HG03439 (cell line): ENCODE measurements around the gene TIMM29.

Experiments
- ATAC-seq: cut with Tn5 transposase; IDR thresholded peaks from one replicate; pipeline ENCODE4 v1.9.1; 2021; ENCODE audit warnings: mild to moderate bottlenecking, moderate library complexity; ENCODE audit not compliant: unreplicated experiment

The TIMM29 gene

GRCh38 chr19:10928563-10929401 is at the start of gene TIMM29, which contains the start of gene YIPF2:
TSS of gene TIMM29 (plus strand) at chr19:10928811. CDS start at chr19:10928823, 12 bp downstream.
TSS of gene YIPF2 (minus strand) at chr19:10928639. CDS start at chr19:10928410, 229 bp downstream.
- peak; percentile 75 for ATAC-seq

DNA sequence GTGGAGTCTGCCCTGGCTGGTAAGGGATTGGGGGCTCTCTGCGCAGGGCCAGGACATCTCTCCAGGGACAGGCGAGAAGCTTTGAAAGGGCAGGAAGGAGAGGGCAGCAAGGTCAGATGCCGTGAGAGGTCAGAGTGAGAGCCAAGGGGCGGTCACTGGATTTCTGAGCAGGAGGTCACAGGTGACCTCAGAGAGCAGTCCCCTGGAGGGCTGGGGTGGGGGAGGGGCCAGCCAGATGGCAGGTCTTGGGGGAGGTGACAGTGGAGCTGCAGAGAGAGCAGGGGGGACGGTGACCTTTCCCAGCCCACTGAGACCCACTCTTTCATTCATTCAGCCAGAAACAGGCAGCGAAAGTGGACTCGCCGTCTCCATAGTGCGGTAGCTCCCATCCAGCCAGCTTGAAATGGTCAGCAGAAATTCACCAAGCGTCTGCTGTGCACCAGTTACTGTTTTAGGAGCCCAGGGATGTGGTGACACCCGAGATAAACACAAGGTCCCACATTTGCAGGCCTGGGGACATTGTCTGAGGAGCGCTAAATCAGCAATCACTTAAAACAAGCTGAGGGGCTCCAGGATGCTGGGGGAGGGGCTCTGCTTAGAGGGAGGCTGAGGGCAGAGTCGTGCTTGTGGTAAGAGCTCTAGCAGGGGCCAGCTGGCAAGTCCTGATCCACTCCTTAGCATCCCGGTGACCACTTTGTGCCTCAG is 47.1 kb upstream of the TIMM29 start:
- no peak for ATAC-seq

DNA sequence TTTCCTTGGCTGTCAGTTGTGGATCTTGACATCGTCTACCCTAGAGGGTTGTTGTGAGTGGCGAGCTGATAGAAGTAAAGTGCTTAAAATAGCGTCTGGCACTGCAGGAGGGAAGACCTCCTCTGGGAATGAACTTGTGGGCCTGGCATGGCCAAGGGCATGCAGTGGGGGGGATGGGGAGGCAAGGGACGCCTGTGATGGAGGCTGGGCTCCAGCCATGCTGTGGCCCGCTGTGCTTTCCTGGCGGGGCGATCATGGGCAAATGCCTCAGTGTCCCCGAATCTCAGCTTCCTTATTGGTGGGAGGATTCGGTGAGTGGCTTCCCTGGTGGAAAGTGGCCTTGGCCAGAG is 46.5 kb upstream of the TIMM29 start:
- no peak for ATAC-seq

DNA sequence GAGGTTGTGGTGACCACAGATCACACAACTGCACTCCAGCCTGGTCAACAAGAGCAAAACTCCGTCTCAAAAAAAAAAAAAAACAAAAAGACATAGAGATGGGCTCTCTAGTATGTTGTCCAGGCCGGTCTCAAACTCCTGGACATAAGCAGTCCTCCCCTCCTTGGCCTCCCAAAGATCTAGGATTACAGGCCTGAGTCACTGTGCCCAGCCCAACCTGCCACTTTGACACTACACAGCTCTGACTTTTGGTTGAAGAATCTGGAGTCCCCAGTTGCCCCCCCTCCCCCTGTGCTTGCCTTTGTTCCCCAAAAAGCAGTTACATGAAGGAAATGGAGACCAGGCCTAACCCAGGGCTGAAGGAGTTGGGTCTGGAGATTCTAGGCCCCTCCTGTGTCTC is 44.3 kb upstream of the TIMM29 start:
- ATAC-seq, result no peak

DNA sequence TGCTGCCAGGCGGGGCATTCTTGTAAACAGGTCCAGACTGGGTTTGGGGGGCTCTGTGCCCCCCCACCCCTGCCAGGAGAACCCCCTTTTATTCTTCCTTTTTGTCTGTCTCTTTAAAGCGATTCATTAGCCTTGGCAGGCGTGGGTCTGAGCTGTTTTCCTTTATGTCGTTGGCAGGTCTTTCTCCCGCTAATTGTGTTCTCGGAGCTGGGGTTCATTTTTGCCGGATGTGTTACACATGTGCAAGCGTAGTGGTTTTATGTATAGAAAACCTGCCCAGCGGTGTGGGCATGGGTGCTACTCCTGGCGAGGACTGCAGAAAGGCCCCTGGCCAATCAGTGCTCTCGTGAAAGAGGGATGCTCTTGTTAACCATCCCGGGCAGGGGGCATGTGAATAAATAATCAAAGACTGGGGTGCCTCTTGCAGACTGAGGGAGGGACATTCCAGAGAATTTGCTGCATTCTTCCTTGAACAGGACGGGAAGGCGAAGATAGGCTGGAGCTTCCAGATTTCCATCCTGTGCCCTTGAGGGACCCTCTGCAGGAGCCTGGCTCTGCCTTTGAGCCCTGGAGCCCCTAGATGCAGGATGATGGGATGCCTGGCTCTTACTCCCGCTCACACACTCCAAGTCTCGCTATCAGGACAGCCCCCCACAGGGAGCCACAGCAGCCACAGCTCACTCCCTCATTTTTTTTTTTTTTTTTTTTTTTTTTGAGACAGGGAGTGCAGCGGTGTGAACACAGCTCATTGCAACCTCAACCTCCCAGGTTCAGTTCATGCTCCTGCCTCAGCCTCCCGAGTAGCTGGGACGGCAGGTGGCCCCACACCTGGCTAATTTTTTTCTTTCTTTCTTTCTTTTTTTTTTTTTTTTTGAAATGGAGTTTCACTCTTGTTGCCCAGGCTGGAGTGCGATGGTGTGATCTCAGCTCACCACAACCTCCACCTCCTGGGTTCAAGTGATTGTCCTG is 43.1 kb upstream of the TIMM29 start:
- ATAC-seq, result no peak

DNA sequence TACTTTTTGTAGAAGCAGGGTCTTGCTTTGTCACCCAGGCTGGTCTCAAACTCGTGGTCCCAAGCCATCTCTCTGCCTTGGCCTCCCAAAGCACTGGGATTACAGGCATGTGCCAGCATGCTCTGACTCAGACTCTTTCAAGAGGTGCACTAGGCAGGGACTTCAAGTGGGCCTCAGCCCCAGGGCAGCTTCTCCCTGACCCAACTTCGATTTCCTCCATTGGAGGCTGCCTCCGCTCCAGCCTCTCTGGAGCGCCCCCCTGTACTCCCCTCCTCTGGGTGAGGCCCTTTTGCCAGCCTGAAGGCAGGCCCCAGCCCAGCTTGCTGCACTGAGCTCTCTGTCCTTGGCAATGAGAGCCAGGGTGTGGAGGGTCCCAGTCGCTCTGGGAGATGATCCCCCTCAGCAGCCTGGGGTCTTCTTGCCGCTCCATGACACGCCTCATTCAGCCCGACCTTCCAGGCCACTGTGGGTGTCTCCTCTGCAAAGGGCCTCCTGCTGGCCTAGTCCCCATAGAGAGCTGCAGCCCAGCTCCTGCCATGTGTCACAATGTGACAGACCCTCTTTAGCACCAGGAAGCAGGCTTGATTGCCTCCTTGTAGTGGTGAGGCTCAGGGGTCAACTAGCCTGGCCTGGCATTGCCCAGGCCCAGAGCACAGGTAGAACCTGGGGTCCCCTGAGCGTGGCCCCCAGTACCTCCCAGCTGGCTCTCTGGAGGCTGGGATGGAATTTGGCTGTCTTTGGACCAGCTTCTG is 40.8 kb upstream of the TIMM29 start:
- ATAC-seq, result no peak

GRCh38 chr19:10888421-10888866 is 40.2 kb upstream of the TIMM29 start:
- ATAC-seq, result no peak

DNA sequence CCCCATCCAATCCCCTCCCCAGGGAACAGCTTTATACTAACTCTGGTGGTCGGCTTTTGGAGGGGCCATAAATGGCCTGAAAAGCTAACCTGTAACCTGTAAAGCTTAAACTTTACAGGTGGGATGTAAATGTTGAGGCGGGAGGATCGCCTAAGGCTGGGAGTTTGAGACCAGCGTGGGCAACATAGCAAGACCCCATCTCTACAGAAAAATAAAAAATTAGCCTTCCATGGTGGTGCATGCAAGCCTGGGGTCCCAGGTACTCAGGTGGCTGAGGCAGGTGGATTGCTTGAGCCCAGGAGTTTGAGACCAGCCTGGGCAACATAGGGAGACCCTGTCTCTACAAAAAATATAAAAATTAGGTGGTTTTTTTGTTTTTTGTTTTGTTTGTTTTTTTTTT is 38.7 kb upstream of the TIMM29 start:
- no peak for ATAC-seq

DNA sequence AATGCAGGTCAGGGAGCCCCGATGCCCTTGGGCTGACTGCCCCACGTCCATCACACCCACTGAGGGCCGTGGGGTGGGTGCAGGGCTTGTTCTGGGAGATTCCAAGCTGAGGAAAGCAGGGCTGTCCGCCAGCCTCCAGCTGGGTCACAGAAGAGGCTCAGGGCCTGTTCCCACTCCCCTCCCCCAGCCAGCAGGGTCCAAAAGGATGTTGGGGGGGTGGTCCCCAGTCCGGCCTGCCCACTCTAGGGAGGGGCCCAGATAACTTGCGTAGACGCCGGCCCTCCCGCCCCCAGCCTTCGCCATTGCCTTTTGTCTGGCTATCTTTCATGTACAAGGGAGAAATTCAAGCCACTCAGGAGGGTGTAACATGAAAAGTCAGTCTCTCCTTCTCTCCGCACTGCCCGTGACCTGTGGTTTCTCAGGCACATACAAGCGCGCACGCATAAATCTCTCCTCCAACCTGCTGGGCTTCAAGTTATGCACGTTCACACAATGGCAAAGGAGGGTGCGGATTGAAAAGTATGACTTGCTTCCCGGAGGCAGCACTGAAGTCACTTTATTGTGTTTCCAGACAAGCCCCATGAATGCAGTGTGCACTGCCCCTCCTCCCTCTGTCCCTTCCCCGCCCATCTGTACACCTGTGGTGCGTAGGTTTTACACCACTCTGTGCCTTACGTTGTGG is 37.1 kb upstream of the TIMM29 start:
- no peak for ATAC-seq

GRCh38 chr19:10892256-10892655 is 36.4 kb upstream of the TIMM29 start:
- ATAC-seq, result no peak

- ATAC-seq, result no peak
These were observed 33.7 kb upstream of the TIMM29 start for GRCh38 chr19:10894911-10895213.

- ATAC-seq, result no peak
These were observed 33.2 kb upstream of the TIMM29 start for GRCh38 chr19:10895363-10895762.

- ATAC-seq, result no peak
These were observed 32.7 kb upstream of the TIMM29 start for GRCh38 chr19:10895920-10896319.

DNA sequence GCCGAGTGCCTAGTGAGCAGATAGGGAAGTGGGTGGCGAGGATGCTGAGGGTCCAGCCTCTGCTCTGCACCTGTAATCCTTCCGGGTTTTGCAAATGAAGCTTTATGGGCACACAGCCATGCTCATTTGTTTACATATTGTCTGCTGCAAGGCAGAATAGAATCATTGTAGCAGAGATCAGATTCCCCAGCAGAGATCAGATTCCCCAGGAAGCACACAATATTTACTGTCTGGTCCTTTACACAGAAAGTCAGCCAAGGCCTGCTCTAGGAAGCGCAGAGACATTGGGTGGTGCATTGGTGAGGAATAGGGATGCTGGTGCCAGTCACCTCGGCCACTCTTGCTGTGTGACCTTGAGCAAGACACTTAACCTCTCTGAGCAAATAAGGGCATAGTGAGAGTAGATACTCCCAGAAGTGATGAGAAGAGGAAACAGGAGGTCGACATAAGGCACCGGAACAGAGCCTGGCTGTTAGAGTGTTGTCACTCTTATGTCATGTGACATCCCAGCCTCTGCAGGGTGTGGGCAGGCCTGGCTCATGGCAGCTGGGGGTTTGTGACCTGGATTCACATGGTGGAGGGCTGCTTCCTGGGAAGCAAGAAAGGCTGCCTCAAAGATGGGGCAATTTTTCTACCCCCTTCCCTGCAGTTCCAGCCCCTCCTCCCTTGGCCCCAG is 31.6 kb upstream of the TIMM29 start:
- ATAC-seq, result no peak

DNA sequence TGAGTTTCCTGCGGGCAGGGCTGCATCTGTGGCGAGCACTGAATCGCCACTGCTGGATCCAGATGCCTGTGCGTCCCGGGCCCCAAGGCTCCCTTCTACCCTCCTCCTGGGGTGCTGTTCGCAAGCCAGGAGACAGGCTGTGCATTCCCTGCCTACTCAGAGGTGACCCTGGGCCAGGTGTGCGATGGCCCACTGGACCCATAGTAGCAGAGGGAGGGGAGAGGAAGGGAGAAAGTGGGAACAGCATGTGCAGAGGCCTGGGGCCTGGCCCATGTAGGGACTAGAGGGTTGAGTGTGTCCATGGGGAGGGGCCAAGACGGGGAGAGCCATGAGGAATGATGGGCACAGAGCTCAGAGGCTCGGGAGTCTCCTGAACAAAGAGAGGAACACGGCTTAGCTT is 30.0 kb upstream of the TIMM29 start:
- no peak for ATAC-seq

DNA sequence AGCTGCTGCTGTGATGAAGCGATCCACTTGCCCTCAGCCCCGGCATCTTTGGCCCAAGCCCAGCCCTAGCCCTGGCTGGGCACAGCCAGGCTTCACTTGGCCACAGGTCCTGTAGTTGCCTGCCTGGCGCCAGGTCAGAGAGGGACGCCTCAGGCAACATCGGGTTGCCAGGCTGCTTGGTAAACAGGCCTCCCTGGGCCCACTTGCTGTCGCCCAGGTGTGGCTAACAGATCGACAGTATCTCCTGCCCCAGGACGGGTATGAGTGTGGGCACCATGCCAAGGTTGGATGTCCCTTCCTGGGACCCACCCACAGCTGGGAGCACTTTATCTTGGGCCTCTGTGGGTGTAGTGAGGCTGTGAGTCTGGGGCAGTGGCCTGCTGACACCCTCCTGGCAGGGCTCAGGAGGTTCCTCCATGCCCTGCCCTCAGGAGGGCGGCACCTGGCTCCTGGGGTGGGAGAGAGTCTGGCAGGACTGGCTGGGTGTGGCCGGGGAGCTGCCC is 29.4 kb upstream of the TIMM29 start:
- ATAC-seq, result no peak

GRCh38 chr19:10907925-10908324 is 20.7 kb upstream of the TIMM29 start:
- no peak for ATAC-seq

- ATAC-seq, result no peak
These were observed 20.1 kb upstream of the TIMM29 start for GRCh38 chr19:10908380-10908960.
